ENCODE measurements around the gene SYTL3.
"Not testable (repeated sequence)": the region's sequence is repeated elsewhere in the genome, so short reads cannot be mapped to it uniquely, and the experiment has no call there.

The SYTL3 gene

DNA sequence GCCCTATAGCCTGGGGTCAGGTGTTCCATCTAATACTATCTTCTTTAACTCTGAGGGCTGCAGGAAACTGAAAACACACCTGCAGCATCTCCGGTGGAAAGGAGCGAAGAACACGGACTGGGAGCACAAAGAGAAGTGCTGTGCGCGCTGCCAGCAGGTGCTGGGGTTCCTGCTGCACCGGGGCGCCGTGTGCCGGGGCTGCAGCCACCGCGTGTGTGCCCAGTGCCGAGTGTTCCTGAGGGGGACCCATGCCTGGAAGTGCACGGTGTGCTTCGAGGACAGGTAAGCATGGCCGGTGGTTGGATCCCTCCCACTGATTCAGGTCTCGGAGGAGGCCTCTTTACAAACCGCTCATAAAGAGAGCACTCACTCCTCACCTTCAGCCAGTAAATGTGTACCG lies 15.5 kb downstream of the SYTL3 start:
- TF ChIP-seq, protein P1, sequence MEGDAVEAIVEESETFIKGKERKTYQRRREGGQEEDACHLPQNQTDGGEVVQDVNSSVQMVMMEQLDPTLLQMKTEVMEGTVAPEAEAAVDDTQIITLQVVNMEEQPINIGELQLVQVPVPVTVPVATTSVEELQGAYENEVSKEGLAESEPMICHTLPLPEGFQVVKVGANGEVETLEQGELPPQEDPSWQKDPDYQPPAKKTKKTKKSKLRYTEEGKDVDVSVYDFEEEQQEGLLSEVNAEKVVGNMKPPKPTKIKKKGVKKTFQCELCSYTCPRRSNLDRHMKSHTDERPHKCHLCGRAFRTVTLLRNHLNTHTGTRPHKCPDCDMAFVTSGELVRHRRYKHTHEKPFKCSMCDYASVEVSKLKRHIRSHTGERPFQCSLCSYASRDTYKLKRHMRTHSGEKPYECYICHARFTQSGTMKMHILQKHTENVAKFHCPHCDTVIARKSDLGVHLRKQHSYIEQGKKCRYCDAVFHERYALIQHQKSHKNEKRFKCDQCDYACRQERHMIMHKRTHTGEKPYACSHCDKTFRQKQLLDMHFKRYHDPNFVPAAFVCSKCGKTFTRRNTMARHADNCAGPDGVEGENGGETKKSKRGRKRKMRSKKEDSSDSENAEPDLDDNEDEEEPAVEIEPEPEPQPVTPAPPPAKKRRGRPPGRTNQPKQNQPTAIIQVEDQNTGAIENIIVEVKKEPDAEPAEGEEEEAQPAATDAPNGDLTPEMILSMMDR (IDR thresholded peaks at IDR 0.05; ENCODE audit: low read depth, low read length) = no peak
- no peak for DNase-seq (ENCODE audit: extremely low read depth, low read depth)

DNA sequence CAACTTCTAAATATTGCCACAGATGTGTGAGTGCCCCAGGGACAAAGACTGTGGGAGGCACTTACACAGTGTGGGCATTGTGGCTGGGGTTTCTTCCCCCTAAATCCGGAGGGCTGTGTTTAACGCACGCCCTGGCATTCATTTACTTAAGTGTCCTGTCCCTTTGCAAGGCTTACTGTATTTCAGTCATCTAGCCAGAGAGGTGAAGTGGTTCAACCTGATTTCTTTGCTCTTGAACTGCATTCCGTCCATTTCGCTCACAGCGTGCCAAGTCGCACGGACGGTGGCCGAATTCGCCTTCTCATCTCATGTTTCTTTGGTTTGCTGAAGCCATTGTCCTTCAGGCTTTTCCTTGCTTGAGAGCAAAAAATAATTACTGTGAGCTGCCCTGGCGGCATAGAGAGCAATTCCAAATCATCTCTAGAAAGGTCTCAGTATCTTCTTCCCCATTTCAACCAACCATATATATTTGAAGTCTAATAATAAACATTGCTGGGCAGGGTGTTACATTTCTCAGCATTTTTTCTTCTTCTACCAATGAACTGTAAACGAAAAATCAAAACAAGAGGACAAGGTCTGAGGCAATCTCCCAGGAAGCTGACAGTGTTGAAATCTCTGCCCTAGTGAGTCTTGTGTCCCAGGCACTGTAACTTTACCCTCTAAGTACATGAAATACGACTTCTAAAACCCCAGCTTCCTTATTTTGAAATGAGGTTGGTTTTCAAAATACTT lies 16.9 kb downstream of the SYTL3 start:
- TF ChIP-seq, protein P1 (IDR thresholded peaks at IDR 0.05; ENCODE audit: low read depth, low read length) = no peak
- peak; percentile 57 for DNase-seq (ENCODE audit: extremely low read depth, low read depth)

DNA sequence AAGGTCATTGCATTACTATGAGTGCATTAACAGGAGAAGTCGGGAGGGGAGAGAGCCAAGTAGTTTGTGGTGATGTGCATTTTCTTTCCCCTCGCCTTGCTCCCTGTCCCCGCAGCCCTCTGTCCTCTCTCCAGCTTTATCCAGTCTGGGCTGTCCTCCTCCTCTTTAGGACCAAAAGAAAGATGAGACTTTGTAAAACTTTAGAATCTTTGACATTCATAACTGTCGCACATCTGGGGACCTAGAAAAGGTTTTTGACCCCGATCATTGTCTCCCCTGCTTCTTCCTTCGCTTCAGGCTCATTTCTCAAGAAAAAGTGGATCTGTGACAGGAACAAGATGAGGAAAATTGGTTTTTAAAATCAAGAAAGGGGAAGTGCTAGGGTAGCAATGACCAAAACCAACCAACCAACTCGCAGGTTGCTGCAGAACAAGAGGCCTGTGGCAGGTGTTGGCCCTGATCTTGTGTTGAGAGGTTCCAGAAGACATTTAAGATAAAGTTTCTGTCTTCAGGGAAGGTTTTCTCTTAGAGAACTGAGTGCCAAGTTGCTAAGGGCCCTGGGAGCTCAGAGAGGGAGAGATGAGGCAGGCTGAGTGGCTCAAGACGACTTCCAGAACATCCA lies 17.6 kb downstream of the SYTL3 start:
- no peak for DNase-seq (ENCODE audit: extremely low read depth, low read depth)
- TF ChIP-seq, protein P1 (IDR thresholded peaks at IDR 0.05; ENCODE audit: low read depth, low read length) = no peak

DNA sequence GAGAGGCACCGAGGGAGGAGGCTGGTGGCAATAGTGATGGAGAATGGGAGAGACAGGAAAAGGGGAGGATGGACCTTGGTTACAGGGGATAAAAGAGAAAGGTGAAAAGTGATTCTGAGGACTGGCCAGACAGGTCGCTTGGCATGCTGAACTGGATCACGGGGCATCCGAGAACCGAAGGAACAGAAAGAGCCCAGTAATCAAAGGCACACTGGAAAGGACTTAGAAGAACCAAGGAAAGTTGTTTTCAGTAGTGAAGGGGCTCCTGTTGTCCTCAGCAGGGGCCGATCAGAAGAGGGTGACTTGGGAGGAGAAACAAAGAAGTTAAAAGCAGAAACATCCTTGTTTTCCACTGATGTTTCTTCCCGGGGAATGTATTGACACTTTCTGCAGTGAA lies 18.9 kb downstream of the SYTL3 start:
- TF ChIP-seq, protein P1 (IDR thresholded peaks at IDR 0.05; ENCODE audit: low read depth, low read length) = no peak
- DNase-seq (ENCODE audit: extremely low read depth, low read depth) = no peak

DNA sequence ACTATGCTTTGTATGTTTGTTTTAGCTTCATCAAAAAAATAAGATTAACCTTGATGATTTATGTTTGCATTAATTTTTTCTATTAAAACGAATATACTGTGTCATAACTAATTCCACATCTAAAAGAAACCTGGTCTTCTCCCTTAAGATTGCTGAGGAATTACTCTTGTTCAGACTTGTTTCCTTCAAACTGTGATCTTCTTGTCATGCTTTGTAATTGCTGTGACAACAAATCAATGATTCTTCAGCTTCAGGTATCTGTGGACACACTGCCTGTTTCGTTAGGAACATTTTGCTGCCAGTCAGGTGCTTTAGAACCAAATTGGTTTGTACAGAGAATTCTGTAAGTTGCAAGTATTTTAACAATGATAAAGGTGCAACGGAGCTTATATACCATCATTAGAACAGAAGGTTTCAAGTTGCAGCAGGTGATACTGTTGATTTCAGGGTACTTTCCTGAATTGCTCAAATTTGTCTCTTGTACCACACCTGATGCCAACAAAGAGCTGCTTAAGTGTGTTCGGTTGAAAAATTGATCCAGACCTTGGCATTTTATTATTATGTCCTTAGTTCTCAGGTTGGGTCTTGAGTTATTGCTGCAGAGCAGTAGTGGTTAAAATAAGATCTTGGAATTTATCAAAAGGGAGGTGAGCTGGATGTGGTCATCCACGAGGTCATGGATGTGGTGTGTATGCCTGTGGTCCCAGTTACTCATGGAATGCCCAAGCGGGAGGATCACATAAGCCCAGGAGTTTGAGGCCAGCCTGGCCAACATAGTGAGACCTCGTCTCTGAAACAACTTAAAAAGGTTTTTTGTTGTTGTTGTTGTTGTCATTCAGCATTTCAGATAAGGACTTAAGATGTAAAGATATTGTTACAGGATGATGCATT lies 19.5 kb downstream of the SYTL3 start:
- TF ChIP-seq, protein P1 (IDR thresholded peaks at IDR 0.05; ENCODE audit: low read depth, low read length) = no peak
- no peak for DNase-seq (ENCODE audit: extremely low read depth, low read depth)

DNA sequence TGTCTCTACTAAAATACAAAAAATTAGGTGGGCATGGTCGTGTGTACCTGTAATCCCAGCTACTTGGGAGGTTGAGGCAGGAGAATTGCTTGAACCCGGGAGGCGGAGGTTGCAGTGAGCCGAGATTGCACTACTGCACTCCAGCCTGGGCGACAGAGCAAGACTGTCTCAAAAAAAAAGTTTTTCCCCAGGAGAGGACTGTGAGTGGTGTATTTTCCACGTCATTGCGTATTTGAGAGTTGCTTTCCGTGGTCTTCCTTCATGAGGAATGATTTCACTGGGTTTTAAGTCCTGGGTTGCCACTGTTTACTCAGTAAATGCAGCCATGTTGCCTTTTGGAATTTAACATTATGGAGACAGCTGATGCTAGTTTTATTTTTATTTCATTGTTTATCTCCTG lies 22.3 kb downstream of the SYTL3 start:
- DNase-seq (ENCODE audit: extremely low read depth, low read depth) = not testable (repeated sequence)

DNA sequence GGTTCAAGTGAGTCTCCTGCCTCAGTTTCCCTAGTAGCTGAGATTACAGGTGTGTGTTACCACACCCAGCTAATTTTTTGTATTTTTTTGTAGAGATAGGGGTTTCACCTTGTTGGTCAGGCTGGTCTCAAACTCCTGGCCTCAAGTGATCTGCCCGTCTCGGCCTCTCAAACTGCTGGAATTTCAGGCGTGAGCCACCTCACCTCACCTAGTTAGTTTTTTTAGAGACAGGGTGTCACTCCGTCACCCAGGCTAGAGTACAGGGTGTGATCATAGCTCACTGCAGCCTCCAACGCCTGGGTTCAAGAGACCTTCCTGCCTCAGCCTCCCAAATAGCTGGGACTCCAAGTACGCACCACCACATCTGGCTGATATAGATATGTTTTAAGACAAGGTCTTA lies 22.9 kb downstream of the SYTL3 start:
- no peak for DNase-seq (ENCODE audit: extremely low read depth, low read depth)
- TF ChIP-seq, protein P1 (IDR thresholded peaks at IDR 0.05; ENCODE audit: low read depth, low read length) = no peak
